Karpas-422 (cell line): ENCODE results near the gene MNAT1. TPM values are rescaled to one million over a fixed set of nuclear protein-coding genes. Genes with fewer than 3 reads are reported as not detected.

Source experiments
- DNase-seq: peaks from one replicate; pipeline ENCODE4 v3.0.0-alpha.2; 2015
- H2AFZ ChIP-seq: fragments of 200-600 bp; sonication (generic); 2 replicates; pipeline ENCODE4 v1.6.1; 2014; ENCODE audit warnings: antibody characterized with exemption, low read length, mixed read lengths
- H3K27ac ChIP-seq: fragments of 200-600 bp; sonication (generic); 2 replicates; pipeline ENCODE4 v1.5.1; 2014; ENCODE audit warnings: mild to moderate bottlenecking, low read length, moderate library complexity
- H3K27me3 ChIP-seq: fragments of 200-600 bp; sonication (generic); 2 replicates; pipeline ENCODE4 v1.6.1; 2014; ENCODE audit warnings: low read length, mixed read lengths
- H3K36me3 ChIP-seq: fragments of 200-600 bp; sonication (generic); 2 replicates; pipeline ENCODE4 v1.6.1; 2014; ENCODE audit warnings: low read length, mixed read lengths; ENCODE audit not compliant: insufficient read depth
- H3K4me1 ChIP-seq: fragments of 200-600 bp; sonication (generic); 2 replicates; pipeline ENCODE4 v1.6.1; 2014; ENCODE audit warnings: mild to moderate bottlenecking, low read length, mixed read lengths
- H3K4me2 ChIP-seq: fragments of 200-600 bp; sonication (generic); 2 replicates; pipeline ENCODE4 v1.6.1; 2014; ENCODE audit warnings: low read length, low read depth, mild to moderate bottlenecking; ENCODE audit not compliant: poor library complexity, severe bottlenecking
- H3K4me3 ChIP-seq: fragments of 200-600 bp; sonication (generic); 2 replicates; pipeline ENCODE4 v1.5.1; 2014; ENCODE audit warnings: mild to moderate bottlenecking, antibody characterized with exemption, low read length, mixed read lengths
- H3K79me2 ChIP-seq: fragments of 200-600 bp; sonication (generic); 2 replicates; pipeline ENCODE4 v1.6.1; 2014; ENCODE audit warnings: mild to moderate bottlenecking, low read length, mixed read lengths
- H3K9ac ChIP-seq: fragments of 200-600 bp; sonication (generic); 2 replicates; pipeline ENCODE4 v1.6.0; 2014; ENCODE audit warnings: low read length
- H3K9me2 ChIP-seq: fragments of 200-600 bp; sonication (generic), shearing (Covaris generic); replicated peaks from 2 replicates; pipeline ENCODE4 v1.6.0; 2014; ENCODE audit warnings: mild to moderate bottlenecking, low read length, moderate library complexity; ENCODE audit not compliant: insufficient read depth
- H3K9me3 ChIP-seq: fragments of 300-700, 200-600 bp; sonication (generic); 2 replicates; pipeline ENCODE4 v1.6.1; 2014; ENCODE audit warnings: low read length, mixed read lengths
- H4K20me1 ChIP-seq: fragments of 200-600 bp; sonication (generic); 2 replicates; pipeline ENCODE4 v1.6.1; 2014; ENCODE audit warnings: mild to moderate bottlenecking, antibody characterized with exemption, low read length, low read depth; ENCODE audit not compliant: insufficient read depth
- total RNA-seq: library from RNA; depleted of rRNA; stranded (reverse); fragments of >200 nt; shearing (Covaris generic); gene quantifications from 2 replicates; pipeline ENCODE4 v1.2.3, GENCODE V29; 2014; ENCODE audit warnings: low replicate concordance; rRNA removed

MNAT1 gene
- 166 and 230 TPM in 2 replicates for total RNA-seq

- peaks cover 26% of the 10 kb centered on the region for H3K4me1 ChIP-seq
- H3K36me3 ChIP-seq = no peaks in the 10 kb centered on the region
- peak within 1 kb of the TSS; percentile 70 for H3K27ac ChIP-seq
- peak within 1 kb of the TSS; percentile 87 for H3K9ac ChIP-seq
- H3K9me3 ChIP-seq = no peaks in the 10 kb centered on the region
- H2AFZ ChIP-seq = peak within 1 kb of the TSS; percentile 91
- peak within 1 kb of the TSS; percentile 90 for H3K4me2 ChIP-seq
- peaks cover 51% of the 10 kb centered on the region for H3K79me2 ChIP-seq
- peak; percentile 98 for DNase-seq
- H3K4me3 ChIP-seq = peak within 1 kb of the TSS; percentile 83
- H4K20me1 ChIP-seq = no peaks in the 10 kb centered on the region; the same call in 1 of the 2 replicates
- no peaks in the 10 kb centered on the region for H3K27me3 ChIP-seq
- no peaks in the 10 kb centered on the region for H3K9me2 ChIP-seq
Measured at GRCh38 chr14:60734465-60735242, at the start of gene MNAT1. TSS of gene MNAT1 (plus strand) at chr14:60734761. CDS start at chr14:60734863, 102 bp downstream.

GRCh38 chr14:60686865-60687264 is 47.7 kb upstream of the MNAT1 start:
- Histone ChIP-seq H2AFZ (0 out of 2 replicates have a peak overlapping the region, but pooled peaks have one; percentile 16), H3K9me3 (no peaks in the 10 kb centered on the region), H3K27me3 (no peaks in the 10 kb centered on the region), H3K27ac (no peak overlapping the region), H3K79me2 (no peaks in the 10 kb centered on the region), H3K4me3 (no peak overlapping the region), H3K4me2 (no peak overlapping the region), H4K20me1 (no peaks in the 10 kb centered on the region), H3K9ac (no peak overlapping the region), H3K4me1 (peaks cover 2% of the 10 kb centered on the region; the same call in 1 of the 2 replicates), H3K36me3 (no peaks in the 10 kb centered on the region), H3K9me2 (no peaks in the 10 kb centered on the region)
- no peak for DNase-seq

- Histone ChIP-seq H3K27me3 (peaks cover under 1% of the 10 kb centered on the region; the same call in 1 of the 2 replicates), H3K4me1 (peaks cover 8% of the 10 kb centered on the region), H3K9ac (no peak overlapping the region), H4K20me1 (no peaks in the 10 kb centered on the region), H3K4me2 (no peak overlapping the region), H3K9me2 (no peaks in the 10 kb centered on the region), H3K9me3 (no peaks in the 10 kb centered on the region), H3K79me2 (no peaks in the 10 kb centered on the region), H2AFZ (no peak overlapping the region), H3K36me3 (no peaks in the 10 kb centered on the region), H3K4me3 (no peak overlapping the region), H3K27ac (no peak overlapping the region)
- no peak for DNase-seq
Measured at GRCh38 chr14:60691383-60692113, 43.0 kb upstream of the MNAT1 start.

- H3K36me3 ChIP-seq = no peaks in the 10 kb centered on the region
- no peaks in the 10 kb centered on the region for H4K20me1 ChIP-seq
- H3K4me3 ChIP-seq = no peak overlapping the region
- peaks cover 3% of the 10 kb centered on the region; the same call in 1 of the 2 replicates for H3K27me3 ChIP-seq
- DNase-seq = no peak
- no peak overlapping the region for H3K9ac ChIP-seq
- no peaks in the 10 kb centered on the region for H3K79me2 ChIP-seq
- no peak overlapping the region for H3K4me2 ChIP-seq
- no peak overlapping the region for H3K27ac ChIP-seq
- peaks cover 2% of the 10 kb centered on the region; the same call in 1 of the 2 replicates for H3K9me3 ChIP-seq
- no peak overlapping the region for H2AFZ ChIP-seq
- H3K9me2 ChIP-seq = no peaks in the 10 kb centered on the region
- H3K4me1 ChIP-seq = peaks cover 6% of the 10 kb centered on the region; the same call in 1 of the 2 replicates
Measured at GRCh38 chr14:60695327-60695726, 39.2 kb upstream of the MNAT1 start.

- Histone ChIP-seq H4K20me1 (no peaks in the 10 kb centered on the region), H3K9me3 (peaks cover 8% of the 10 kb centered on the region; the same call in 1 of the 2 replicates), H2AFZ (no peak overlapping the region), H3K4me3 (no peak overlapping the region), H3K36me3 (no peaks in the 10 kb centered on the region), H3K27ac (no peak overlapping the region), H3K27me3 (peaks cover 3% of the 10 kb centered on the region; the same call in 1 of the 2 replicates), H3K79me2 (no peaks in the 10 kb centered on the region), H3K4me1 (no peaks in the 10 kb centered on the region), H3K9ac (no peak overlapping the region), H3K4me2 (no peak overlapping the region), H3K9me2 (no peaks in the 10 kb centered on the region)
- no peak for DNase-seq
Measured at GRCh38 chr14:60700598-60700997, 34.0 kb upstream of the MNAT1 start.

- H3K27me3 ChIP-seq = no peaks in the 10 kb centered on the region
- peaks cover 8% of the 10 kb centered on the region; the same call in 1 of the 2 replicates for H3K9me3 ChIP-seq
- no peak for DNase-seq
- H3K27ac ChIP-seq = no peak overlapping the region
- H3K4me3 ChIP-seq = no peak overlapping the region
- H3K9ac ChIP-seq = no peak overlapping the region
- H4K20me1 ChIP-seq = no peaks in the 10 kb centered on the region
- H3K4me1 ChIP-seq = peaks cover 14% of the 10 kb centered on the region
- H3K36me3 ChIP-seq = no peaks in the 10 kb centered on the region
- no peak overlapping the region for H2AFZ ChIP-seq
- no peaks in the 10 kb centered on the region for H3K79me2 ChIP-seq
- no peaks in the 10 kb centered on the region for H3K9me2 ChIP-seq
- H3K4me2 ChIP-seq = no peak overlapping the region
Measured at GRCh38 chr14:60705100-60705499, 29.5 kb upstream of the MNAT1 start.

GRCh38 chr14:60707858-60708257 is 26.7 kb upstream of the MNAT1 start:
- no peak overlapping the region for H3K4me2 ChIP-seq
- no peak for DNase-seq
- peaks cover 26% of the 10 kb centered on the region for H3K4me1 ChIP-seq
- H3K27me3 ChIP-seq = no peaks in the 10 kb centered on the region
- no peak overlapping the region for H3K27ac ChIP-seq
- no peak overlapping the region for H3K4me3 ChIP-seq
- no peak overlapping the region for H2AFZ ChIP-seq
- no peaks in the 10 kb centered on the region for H3K79me2 ChIP-seq
- no peaks in the 10 kb centered on the region for H3K9me2 ChIP-seq
- no peak overlapping the region for H3K9ac ChIP-seq
- no peaks in the 10 kb centered on the region for H3K9me3 ChIP-seq
- H3K36me3 ChIP-seq = peaks cover 9% of the 10 kb centered on the region; the same call in 1 of the 2 replicates
- no peaks in the 10 kb centered on the region for H4K20me1 ChIP-seq

- H3K4me2 ChIP-seq = no peak overlapping the region
- no peak overlapping the region for H3K9ac ChIP-seq
- H4K20me1 ChIP-seq = peaks cover 3% of the 10 kb centered on the region; the same call in 1 of the 2 replicates
- no peak overlapping the region for H3K4me3 ChIP-seq
- H3K9me2 ChIP-seq = no peaks in the 10 kb centered on the region
- H3K27ac ChIP-seq = no peak overlapping the region
- H3K36me3 ChIP-seq = peaks cover 22% of the 10 kb centered on the region
- no peaks in the 10 kb centered on the region for H3K9me3 ChIP-seq
- no peak for DNase-seq
- H3K79me2 ChIP-seq = no peaks in the 10 kb centered on the region
- H2AFZ ChIP-seq = no peak overlapping the region
- peaks cover 26% of the 10 kb centered on the region for H3K4me1 ChIP-seq
- H3K27me3 ChIP-seq = no peaks in the 10 kb centered on the region
Measured at GRCh38 chr14:60710494-60710893, 24.1 kb upstream of the MNAT1 start.
